CD4-positive, alpha-beta T cell treated with Interleukin-2 at 100 ng/mL for 4 hours (primary cell): Measurements from ENCODE around the gene KCNIP4.
"Not testable (repeated sequence)": the region's sequence is repeated elsewhere in the genome, so short reads cannot be mapped to it uniquely, and the experiment has no call there.

Source experiments
- DNase-seq: peaks from one replicate; pipeline ENCODE4 v3.0.0-alpha.2; 2020; ENCODE audit warnings: low spot score

The KCNIP4 gene

DNA sequence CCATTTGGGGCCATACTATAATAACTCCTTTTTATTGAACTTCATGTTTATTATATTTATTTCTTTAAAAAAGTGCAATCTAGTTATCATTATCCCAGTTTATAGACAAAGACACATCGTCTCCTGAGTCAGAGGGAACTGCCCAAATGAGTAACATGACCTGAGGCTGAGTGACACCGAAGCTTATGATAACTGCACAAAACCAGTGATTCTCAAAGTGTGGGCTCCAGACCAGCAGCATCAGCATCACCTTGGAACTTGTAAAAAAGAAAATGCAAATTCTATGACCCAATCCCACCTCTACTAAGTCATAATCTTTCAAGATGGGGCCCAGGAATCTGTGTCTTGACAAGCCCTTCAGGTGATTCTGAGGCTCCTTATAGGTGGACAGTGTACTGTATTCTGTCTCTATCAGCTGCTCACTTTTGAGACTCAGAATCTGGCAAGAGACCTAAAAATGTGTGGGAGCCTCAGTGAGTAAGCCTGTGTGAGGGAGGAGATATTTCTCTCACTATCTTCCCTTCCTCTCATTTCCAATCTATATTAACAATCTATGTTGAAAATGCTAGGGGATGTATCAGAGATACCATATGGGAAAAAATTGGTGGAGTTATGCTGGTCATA is 1101.3 kb downstream of the KCNIP4 start:
- no peak for DNase-seq

GRCh38 chr4:20844311-20844710 is 1104.3 kb downstream of the KCNIP4 start:
- no peak for DNase-seq

DNA sequence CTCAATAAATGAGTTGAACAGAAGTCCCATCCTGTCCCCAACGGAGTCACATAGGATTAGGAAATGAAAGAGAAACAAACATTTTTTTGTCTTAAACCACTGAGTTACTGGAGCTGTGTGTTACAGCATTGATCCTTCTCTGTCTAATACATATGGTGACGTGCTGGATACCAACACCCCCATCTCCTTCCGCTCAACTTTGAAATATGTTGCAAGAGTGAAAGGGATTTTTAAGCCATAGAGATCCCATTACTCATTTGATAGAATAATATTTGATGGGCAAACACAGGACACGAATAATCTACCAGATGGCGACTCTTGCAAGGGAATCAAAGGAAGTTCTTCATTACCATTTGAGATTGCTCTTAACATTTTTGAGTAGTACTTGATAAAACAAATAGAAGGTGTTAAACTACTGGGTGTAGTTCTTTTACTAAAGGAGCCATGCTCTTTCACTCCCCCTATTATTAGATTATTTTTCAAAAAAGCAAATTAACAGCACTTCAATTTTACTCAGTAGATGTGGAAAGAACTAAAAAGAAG is 1107.9 kb downstream of the KCNIP4 start:
- no peak for DNase-seq

- DNase-seq: no peak
Observed at GRCh38 chr4:20839957-20840356, 1108.6 kb downstream of the KCNIP4 start.

- no peak for DNase-seq
Observed at GRCh38 chr4:20838476-20838875, 1110.1 kb downstream of the KCNIP4 start.

DNA sequence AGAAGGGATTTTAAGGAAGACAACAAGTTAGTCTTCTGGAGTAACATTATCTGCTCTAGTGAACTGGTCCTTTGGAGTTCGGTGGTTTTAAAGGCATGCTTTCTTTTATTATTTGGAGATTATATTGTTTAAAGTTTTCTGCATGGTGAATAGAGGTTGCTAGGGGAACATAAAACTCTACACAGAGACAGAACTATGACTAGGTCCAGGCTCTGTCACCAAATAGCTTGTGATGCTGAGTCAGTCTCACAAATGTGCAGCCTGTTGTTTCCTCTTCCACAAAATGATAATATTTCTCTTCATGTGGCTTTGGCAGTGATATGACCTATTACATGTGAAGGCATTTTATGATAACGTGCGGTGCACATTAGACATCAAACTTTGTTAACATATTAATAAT is 1115.7 kb downstream of the KCNIP4 start:
- DNase-seq: no peak

DNA sequence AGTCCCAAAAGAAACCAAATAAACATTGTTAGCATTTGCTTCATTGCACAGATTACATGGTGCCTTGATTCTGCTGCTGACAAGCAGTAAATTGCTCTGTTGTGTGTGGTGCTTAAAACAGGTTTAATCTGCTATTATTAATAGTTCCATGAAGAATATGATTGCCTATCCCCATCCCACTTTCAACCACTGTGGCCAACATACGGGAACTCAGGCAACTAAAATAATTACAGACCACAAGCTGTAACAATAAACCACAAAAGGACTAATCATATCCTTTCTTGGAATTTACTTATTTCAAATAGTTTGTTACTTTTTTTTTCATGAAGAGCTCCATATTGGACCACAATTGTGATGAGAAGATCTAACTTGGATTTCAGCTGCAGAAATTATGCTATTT is 1116.8 kb downstream of the KCNIP4 start:
- DNase-seq: no peak

- no peak for DNase-seq
Observed at GRCh38 chr4:20829617-20830357, 1118.8 kb downstream of the KCNIP4 start.

- no peak for DNase-seq
Observed at GRCh38 chr4:20825505-20825904, 1123.1 kb downstream of the KCNIP4 start.

DNA sequence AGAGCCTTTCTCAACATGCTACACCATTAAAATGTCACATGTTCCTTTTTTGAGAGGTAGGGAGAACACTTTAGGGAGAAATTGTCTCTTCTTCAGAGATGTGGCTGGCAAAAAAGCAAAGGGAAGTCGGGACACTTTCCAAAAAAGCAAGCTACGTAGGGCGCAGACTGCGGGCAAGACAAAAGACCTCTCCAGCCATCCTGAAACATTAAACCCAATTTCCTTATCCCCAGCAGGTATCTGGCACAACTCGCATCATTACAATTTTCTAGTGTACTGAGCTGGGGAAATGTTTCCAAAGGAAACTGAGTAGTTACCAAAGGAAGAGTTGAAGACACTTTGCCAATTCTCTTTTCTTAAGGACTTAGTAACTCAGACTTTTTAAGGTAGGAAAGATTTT is 1132.3 kb downstream of the KCNIP4 start:
- DNase-seq: no peak

DNA sequence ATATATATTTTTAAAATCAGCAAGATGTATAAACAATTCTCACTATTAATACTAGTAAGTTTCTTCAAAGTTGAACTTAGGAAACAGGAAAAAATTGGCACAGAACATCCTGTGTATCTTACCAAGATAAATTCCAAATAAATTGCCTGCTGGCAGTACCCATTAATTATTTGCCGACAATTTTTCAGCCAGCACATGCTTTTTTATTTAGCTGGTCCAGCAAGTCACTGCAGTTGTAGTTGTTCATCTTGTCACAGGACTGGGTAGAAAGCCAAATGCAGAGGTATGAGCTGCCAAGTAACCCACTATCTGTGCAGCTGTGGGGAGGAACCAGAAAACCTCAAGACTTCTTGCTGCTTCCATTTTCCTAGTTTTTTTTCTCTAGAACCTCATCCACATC is 1134.9 kb downstream of the KCNIP4 start:
- DNase-seq: no peak

- DNase-seq: no peak
Observed at GRCh38 chr4:20809812-20810211, 1138.8 kb downstream of the KCNIP4 start.

DNA sequence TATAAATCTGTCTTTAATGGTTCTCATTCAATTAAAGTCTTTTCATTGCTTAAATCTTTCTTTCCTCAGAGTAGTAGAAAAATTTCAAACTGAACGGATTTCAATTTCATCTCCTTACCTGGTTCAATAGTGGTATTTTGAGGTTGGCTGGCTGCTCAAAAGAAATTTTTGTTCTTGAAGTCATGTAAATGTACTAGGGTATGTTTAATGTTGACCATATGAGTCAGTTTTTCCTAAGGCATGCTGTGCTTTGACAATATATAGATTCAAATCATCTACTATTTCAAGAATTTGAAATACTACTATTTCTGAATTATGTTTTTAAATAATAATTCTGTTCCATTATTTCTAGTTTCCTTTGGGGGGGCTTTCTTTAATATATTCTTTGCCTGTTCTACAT is 1142.9 kb downstream of the KCNIP4 start:
- DNase-seq: no peak

GRCh38 chr4:20787940-20788665 is 1160.5 kb downstream of the KCNIP4 start:
- no peak for DNase-seq

DNA sequence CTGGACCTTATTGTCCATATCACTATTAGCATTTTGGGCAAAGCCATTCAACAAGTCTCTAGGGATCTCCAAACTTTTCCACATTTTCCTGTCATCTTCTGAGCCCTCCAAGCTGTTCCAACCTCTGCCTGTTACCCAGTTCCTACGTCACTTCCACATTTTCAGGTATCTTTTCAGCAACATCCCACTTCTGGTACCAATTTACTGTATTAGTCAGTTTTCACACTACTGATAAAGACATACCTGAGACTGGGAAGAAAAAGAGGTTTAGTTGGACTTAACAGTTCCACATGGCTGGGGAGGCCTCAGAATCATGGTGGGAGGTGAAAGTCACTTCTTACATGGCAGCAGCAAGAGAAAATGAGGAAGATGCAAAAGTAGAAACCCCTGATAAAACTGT is 1165.4 kb downstream of the KCNIP4 start:
- DNase-seq: not testable (repeated sequence)

GRCh38 chr4:20778896-20779295 is 1169.7 kb downstream of the KCNIP4 start:
- DNase-seq: no peak

GRCh38 chr4:20773144-20773997 is 1175.2 kb downstream of the KCNIP4 start:
- peak; percentile 39 for DNase-seq

DNA sequence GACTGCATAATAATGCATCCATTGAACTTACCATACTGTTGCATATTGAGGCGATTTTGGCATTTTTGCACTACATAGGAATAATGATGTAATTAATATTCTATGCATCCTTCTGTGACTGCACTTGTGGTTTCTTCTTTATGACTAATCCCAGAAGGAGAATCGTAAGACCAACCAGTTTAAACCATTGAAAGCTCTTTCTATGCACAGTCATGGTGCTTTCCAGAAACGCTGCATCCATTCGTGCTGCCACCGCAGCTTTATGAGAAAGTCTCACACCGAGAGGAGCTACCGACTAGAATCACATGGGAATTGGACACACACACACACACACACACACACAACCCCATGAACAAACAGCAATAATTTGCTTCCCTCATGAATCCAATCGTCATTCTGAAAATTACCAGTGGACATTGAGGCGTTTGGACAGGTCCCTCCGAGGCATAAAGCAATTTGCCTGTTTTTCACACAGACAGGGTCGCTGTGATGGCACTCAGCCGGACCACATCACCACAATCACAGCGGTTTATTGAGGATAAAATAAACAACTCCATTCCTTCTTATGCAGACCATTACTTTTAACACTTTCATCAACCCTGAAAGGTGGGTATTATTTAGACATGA is 1184.1 kb downstream of the KCNIP4 start:
- DNase-seq: no peak

DNA sequence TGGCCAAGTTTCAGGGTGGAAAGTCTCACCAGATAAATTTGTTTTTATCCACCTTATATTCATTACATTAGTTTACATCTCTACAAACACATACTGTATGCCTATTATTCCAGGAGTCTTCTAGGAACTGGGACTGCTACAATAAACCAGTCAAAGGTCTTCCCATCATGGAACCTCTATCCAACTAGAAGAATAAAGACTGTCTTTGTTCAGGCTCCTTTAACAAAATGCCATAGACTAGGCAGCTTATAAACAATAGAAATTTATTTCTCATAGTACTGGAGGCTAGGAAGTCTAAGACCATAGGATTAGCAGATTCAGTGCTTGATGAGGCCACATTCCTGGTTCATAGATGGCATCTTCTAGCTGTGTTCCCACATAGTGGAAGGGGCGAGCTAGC is 1186.7 kb downstream of the KCNIP4 start:
- no peak for DNase-seq

DNA sequence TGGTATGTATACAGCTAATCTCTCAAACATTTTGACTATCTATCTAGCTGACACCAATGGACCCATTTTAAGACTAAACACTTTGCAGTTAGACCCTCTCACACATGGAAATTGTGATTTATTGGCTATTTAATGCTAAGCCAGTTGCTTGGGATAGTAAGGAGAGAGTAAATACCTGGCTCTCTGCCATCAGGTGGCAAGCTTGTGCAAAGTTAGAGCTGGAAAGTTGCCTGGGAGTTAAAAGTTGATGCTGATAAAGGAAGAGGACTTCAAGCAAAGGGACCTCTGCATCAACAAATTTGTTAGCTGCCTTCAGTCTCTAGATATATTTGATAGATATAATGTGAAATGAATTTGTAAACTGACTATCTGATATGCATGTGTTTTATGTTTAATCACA is 1187.2 kb downstream of the KCNIP4 start:
- DNase-seq: no peak

DNA sequence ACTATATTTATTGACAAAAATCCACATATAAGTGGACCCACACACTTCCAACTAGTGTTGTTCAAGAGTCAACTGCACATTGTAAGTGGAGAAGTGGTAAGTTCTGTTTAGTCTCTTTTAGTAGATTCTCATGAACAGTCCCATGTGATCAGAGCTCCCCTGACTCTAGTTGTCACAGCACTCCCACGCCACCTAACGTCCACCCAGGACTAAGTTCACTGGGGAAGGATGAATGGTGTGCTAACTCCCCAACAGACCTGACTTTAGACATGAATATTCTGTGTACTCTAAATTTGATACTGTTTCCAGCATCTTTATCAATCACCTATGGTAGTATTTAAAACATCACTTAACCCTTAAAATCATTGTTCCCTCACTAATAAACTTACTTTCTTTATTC is 1188.5 kb downstream of the KCNIP4 start:
- no peak for DNase-seq

GRCh38 chr4:20754036-20754435 is 1194.5 kb downstream of the KCNIP4 start:
- DNase-seq: no peak
